Caco-2 (cell line): ENCODE data around the gene ZNF718. TPM values are rescaled to one million over a fixed set of nuclear protein-coding genes. Genes with fewer than 3 reads are reported as not detected.
"Not testable (repeated sequence)": the region's sequence is repeated elsewhere in the genome, so short reads cannot be mapped to it uniquely, and the experiment has no call there.

Experiments used
- BruUV-seq: library from RNA; stranded (reverse); fragments of 400-500 nt; replicated peaks from 2 replicates; lab custom pipeline; 2021; lab: Mats Ljungman, UMichigan
- CTCF ChIA-PET: fragments of 300-600 bp; sonication (Branson Sonifier 250); formaldehyde crosslinking; loops from one replicate; lab custom pipeline; 2022; ENCODE audit warnings: antibody characterized with exemption; lab: Charles Lee
- POLR2A ChIA-PET: fragments of 300-600 bp; sonication (Branson Sonifier 250); formaldehyde crosslinking; loops from one replicate; lab custom pipeline; 2022; ENCODE audit warnings: antibody characterized with exemption; lab: Charles Lee
- DNase-seq, 2 experiments: peaks; one replicate each; pipeline versions ENCODE4 v3.0.0 to v3.0.0-alpha.2; 2020 to 2022
- H3K27me3 ChIP-seq: replicated peaks from 2 replicates; pipeline ENCODE4 v1.6.0; 2011; ENCODE audit warnings: low read length; ENCODE audit not compliant: control insufficient read depth, insufficient read depth
- H3K36me3 ChIP-seq: 2 replicates; pipeline ENCODE4 v1.5.1; 2011; ENCODE audit warnings: low read length; ENCODE audit not compliant: control insufficient read depth, insufficient read depth
- H3K4me1 ChIP-seq: fragments of 250-450 bp; sonication (Bioruptor Pico); 2 replicates; pipeline ENCODE4 v1.5.1; 2020; ENCODE audit warnings: mild to moderate bottlenecking
- H3K4me3 ChIP-seq: 2 replicates; pipeline ENCODE4 v1.5.1; 2011; ENCODE audit warnings: low read depth, mild to moderate bottlenecking, control low read depth, low read length
- H3K9me3 ChIP-seq: fragments of 250-450 bp; sonication (Bioruptor Pico); 2 replicates; pipeline ENCODE4 v1.5.1; 2020; ENCODE audit warnings: mild to moderate bottlenecking, moderate library complexity
- H3K27ac Mint-ChIP-seq: one replicate; pipeline ENCODE4 v1.8.0; 2022; ENCODE audit warnings: mixed read lengths; ENCODE audit not compliant: unreplicated experiment
- H3K27me3 Mint-ChIP-seq: one replicate; pipeline ENCODE4 v1.8.0; 2022; ENCODE audit warnings: mixed read lengths; ENCODE audit not compliant: insufficient read depth, unreplicated experiment
- H3K36me3 Mint-ChIP-seq: one replicate; pipeline ENCODE4 v1.8.0; 2022; ENCODE audit warnings: mild to moderate bottlenecking, mixed read lengths; ENCODE audit not compliant: insufficient read depth, unreplicated experiment
- H3K4me1 Mint-ChIP-seq: one replicate; pipeline ENCODE4 v1.8.0; 2022; ENCODE audit warnings: low read depth, mixed read lengths; ENCODE audit not compliant: unreplicated experiment
- H3K4me3 Mint-ChIP-seq: one replicate; pipeline ENCODE4 v1.8.0; 2022; ENCODE audit warnings: mild to moderate bottlenecking, moderate library complexity, mixed read lengths; ENCODE audit not compliant: unreplicated experiment
- H3K9me3 Mint-ChIP-seq: one replicate; pipeline ENCODE4 v1.8.0; 2022; ENCODE audit warnings: mixed read lengths; ENCODE audit not compliant: unreplicated experiment
- CTCF ChIP-seq, 2 experiments: fragments of 200-600 bp in 1 of 2; IDR thresholded peaks; 1 replicate in 1 of 2; 2 replicates in 1 of 2; pipeline versions ENCODE4 v1.5.1 to v1.8.0; 2011 to 2022; ENCODE audit warnings: antibody characterized with exemption in 1 of 2, control low read depth in 1 of 2, inconsistent platforms in 1 of 2, low read depth in 1 of 2, low read length in 1 of 2, mild to moderate bottlenecking in 1 of 2, moderate library complexity in 1 of 2; ENCODE audit not compliant: insufficient read depth in 1 of 2, severe bottlenecking in 1 of 2, unreplicated experiment in 1 of 2
- intact Hi-C: fragments of 100-400 bp; cut with micrococcal nuclease; formaldehyde crosslinking; loops from one replicate; pipeline ENCODE4 v1.10.0; 2022; ENCODE audit not compliant: unreplicated experiment
- total RNA-seq: library from RNA; stranded (reverse); gene quantifications from 2 replicates; pipeline ENCODE4 v1.2.3, GENCODE V29; 2022

ZNF718 gene
- total RNA-seq, 1 experiment from 2014 or later: 13.2 TPM

GRCh38 chr4:212438-213188 lies 88.3 kb downstream of the ZNF718 start:
- Histone ChIP-seq H3K36me3 (no peaks in the 10 kb centered on the region), H3K27me3 (no peaks in the 10 kb centered on the region), H3K9me3 (peaks cover 5% of the 10 kb centered on the region; the same call in 1 of the 2 replicates), H3K4me1 (no peaks in the 10 kb centered on the region), H3K4me3 (no peak overlapping the region; the same call in 1 of the 2 replicates)
- no peak for DNase-seq
- no peaks in the 10 kb centered on the region for H3K27me3 Mint-ChIP-seq
- H3K36me3 Mint-ChIP-seq: no peaks in the 10 kb centered on the region
- POLR2A ChIA-PET: no interaction called here
- intact Hi-C loops: no loop called here
- CTCF ChIA-PET: no interaction called here
- H3K27ac Mint-ChIP-seq: no peak overlapping the region
- peaks cover 28% of the 10 kb centered on the region for H3K9me3 Mint-ChIP-seq
- no peaks in the 10 kb centered on the region for H3K4me1 Mint-ChIP-seq
- no peak for TF ChIP-seq CTCF (IDR thresholded peaks at IDR 0.05; ENCODE audit: insufficient read depth in 1 of 2, low read depth in 1 of 2, low read length in 1 of 2, severe bottlenecking in 1 of 2, unreplicated experiment in 1 of 2)
- no TSS peak for BruUV-seq
- H3K4me3 Mint-ChIP-seq: no peak overlapping the region

GRCh38 chr4:213189-213535 lies 88.9 kb downstream of the ZNF718 start:
- H3K36me3 Mint-ChIP-seq, H3K4me1 Mint-ChIP-seq, H3K4me3 ChIP-seq, H3K27ac Mint-ChIP-seq, POLR2A ChIA-PET, H3K4me1 ChIP-seq, H3K27me3 ChIP-seq, DNase-seq, BruUV-seq, CTCF ChIA-PET, H3K4me3 Mint-ChIP-seq, intact Hi-C loops, H3K9me3 ChIP-seq, H3K27me3 Mint-ChIP-seq, H3K36me3 ChIP-seq: not testable (repeated sequence)
- H3K9me3 Mint-ChIP-seq: peaks cover 22% of the 10 kb centered on the region

Other genes starting within 250 kb of the ZNF718 start
- gene ZNF595, start 71.2 kb upstream of the ZNF718 start, total RNA-seq: 17.1 and 17.3 TPM in 2 replicates
- gene ZNF732, start 181.0 kb downstream of the ZNF718 start, total RNA-seq: not detected in 2 replicates
- gene ZNF141, start 213.3 kb downstream of the ZNF718 start, total RNA-seq: 28.4 and 32.5 TPM in 2 replicates